Glomerular visceral epithelial cell (primary cell): ENCODE data around the gene CCNK.

Source experiments
- DNase-seq: peaks from one replicate; pipeline ENCODE4 v3.0.0-alpha.2; 2016; ENCODE audit errors: extremely low spot score

CCNK gene

GRCh38 chr14:99535448-99535847 lies 54.2 kb downstream of the CCNK start:
- no peak for DNase-seq

GRCh38 chr14:99535908-99536778 lies 54.9 kb downstream of the CCNK start:
- no peak for DNase-seq

GRCh38 chr14:99537399-99537798 lies 56.2 kb downstream of the CCNK start:
- peak; percentile 90 for DNase-seq

- peak; percentile 89 for DNase-seq
These were observed 57.1 kb downstream of the CCNK start for GRCh38 chr14:99538275-99538674.

GRCh38 chr14:99538733-99539132 lies 57.5 kb downstream of the CCNK start:
- DNase-seq = no peak

- no peak for DNase-seq
These were observed 58.3 kb downstream of the CCNK start for GRCh38 chr14:99539491-99539890.

GRCh38 chr14:99540196-99541032 lies 59.2 kb downstream of the CCNK start:
- peak; percentile 33 for DNase-seq

- DNase-seq = no peak
These were observed 60.0 kb downstream of the CCNK start for GRCh38 chr14:99541211-99541610.

- no peak for DNase-seq
These were observed 60.7 kb downstream of the CCNK start for GRCh38 chr14:99541677-99542470.

GRCh38 chr14:99542566-99542965 lies 61.4 kb downstream of the CCNK start:
- DNase-seq = no peak

GRCh38 chr14:99543370-99543769 lies 62.2 kb downstream of the CCNK start:
- DNase-seq = no peak

GRCh38 chr14:99543985-99544384 lies 62.8 kb downstream of the CCNK start:
- DNase-seq = no peak

GRCh38 chr14:99544991-99545390 lies 63.8 kb downstream of the CCNK start:
- no peak for DNase-seq

GRCh38 chr14:99545586-99545985 lies 64.4 kb downstream of the CCNK start:
- DNase-seq = no peak

- no peak for DNase-seq
These were observed 65.1 kb downstream of the CCNK start for GRCh38 chr14:99546234-99546879.

- no peak for DNase-seq
These were observed 67.0 kb downstream of the CCNK start for GRCh38 chr14:99548255-99548654.

GRCh38 chr14:99548871-99549515 lies 67.8 kb downstream of the CCNK start:
- DNase-seq = no peak

GRCh38 chr14:99549684-99550083 lies 68.5 kb downstream of the CCNK start:
- no peak for DNase-seq

GRCh38 chr14:99550387-99550992 lies 69.3 kb downstream of the CCNK start:
- no peak for DNase-seq
